ENCODE results near the gene SETD1A.

DNA sequence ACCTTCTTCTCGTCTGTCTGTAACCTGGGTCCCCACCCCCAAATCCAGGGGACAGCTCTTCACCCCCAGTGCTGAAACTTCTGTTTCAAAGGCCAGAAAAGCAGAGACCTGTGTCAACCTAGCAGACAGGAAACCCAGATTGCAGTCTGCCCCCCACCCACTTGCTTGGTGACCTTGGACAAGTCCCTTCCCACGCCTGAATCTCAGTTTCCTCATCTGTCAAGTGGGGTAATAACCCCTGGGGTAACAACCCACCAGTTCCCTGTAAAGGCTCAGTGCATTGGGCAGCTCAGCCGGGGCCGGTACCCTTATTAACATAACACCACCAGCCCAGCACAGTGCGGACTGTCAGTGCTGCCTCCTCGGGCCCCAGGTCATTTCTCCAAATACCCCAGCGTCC, 51.6 kb downstream of the SETD1A start:
- TF ChIP-seq, protein P1, sequence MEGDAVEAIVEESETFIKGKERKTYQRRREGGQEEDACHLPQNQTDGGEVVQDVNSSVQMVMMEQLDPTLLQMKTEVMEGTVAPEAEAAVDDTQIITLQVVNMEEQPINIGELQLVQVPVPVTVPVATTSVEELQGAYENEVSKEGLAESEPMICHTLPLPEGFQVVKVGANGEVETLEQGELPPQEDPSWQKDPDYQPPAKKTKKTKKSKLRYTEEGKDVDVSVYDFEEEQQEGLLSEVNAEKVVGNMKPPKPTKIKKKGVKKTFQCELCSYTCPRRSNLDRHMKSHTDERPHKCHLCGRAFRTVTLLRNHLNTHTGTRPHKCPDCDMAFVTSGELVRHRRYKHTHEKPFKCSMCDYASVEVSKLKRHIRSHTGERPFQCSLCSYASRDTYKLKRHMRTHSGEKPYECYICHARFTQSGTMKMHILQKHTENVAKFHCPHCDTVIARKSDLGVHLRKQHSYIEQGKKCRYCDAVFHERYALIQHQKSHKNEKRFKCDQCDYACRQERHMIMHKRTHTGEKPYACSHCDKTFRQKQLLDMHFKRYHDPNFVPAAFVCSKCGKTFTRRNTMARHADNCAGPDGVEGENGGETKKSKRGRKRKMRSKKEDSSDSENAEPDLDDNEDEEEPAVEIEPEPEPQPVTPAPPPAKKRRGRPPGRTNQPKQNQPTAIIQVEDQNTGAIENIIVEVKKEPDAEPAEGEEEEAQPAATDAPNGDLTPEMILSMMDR (conservative IDR thresholded peaks at IDR 0.05 in 1 of 2, IDR thresholded peaks at IDR 0.05 in 1 of 2; ENCODE audit: extremely low read depth in 1 of 2, insufficient read depth in 1 of 2, low read depth in 1 of 2, low read length in 2 of 2): no peak
- TF ChIP-seq EZH2 (IDR thresholded peaks at IDR 0.05; ENCODE audit: borderline replicate concordance, low read length): no peak

All from mammary epithelial cell (primary cell).